Activated naive CD4-positive, alpha-beta T cell treated with anti-CD3 and anti-CD28 coated beads for 36 hours (primary cell): ENCODE results near the gene DDX50. TPM values are rescaled to one million over a fixed set of nuclear protein-coding genes. Genes with fewer than 3 reads are reported as not detected.
"Not testable (repeated sequence)": the region's sequence is repeated elsewhere in the genome, so short reads cannot be mapped to it uniquely, and the experiment has no call there.

Experiments
- CTCF ChIA-PET: fragments of 350-600 bp; sonication (Branson Sonifier 250); formaldehyde crosslinking; loops from one replicate; lab custom pipeline; 2021; ENCODE audit warnings: antibody characterized with exemption; lab: Charles Lee
- DNase-seq: peaks from one replicate; pipeline ENCODE4 v3.0.0-alpha.2; 2020
- H3K27ac Mint-ChIP-seq: one replicate; pipeline ENCODE4 v1.8.0; 2021; ENCODE audit warnings: mild to moderate bottlenecking, mixed read lengths
- H3K27me3 Mint-ChIP-seq: one replicate; pipeline ENCODE4 v1.8.0; 2021; ENCODE audit warnings: low read depth, mixed read lengths
- H3K36me3 Mint-ChIP-seq: one replicate; pipeline ENCODE4 v1.8.0; 2021; ENCODE audit warnings: low read depth, mixed read lengths
- H3K4me1 Mint-ChIP-seq: one replicate; pipeline ENCODE4 v1.8.0; 2021; ENCODE audit warnings: low read depth, mixed read lengths
- H3K4me3 Mint-ChIP-seq: one replicate; pipeline ENCODE4 v1.8.0; 2021; ENCODE audit warnings: mild to moderate bottlenecking, moderate library complexity, mixed read lengths
- H3K9me3 Mint-ChIP-seq: one replicate; pipeline ENCODE4 v1.8.0; 2021; ENCODE audit warnings: mixed read lengths
- intact Hi-C: fragments of 100-400 bp; cut with micrococcal nuclease; formaldehyde crosslinking; loops from one replicate; pipeline ENCODE4 v1.15.1; 2023
- total RNA-seq, 2 experiments: library from RNA; stranded (reverse); gene quantifications; one replicate each; pipeline ENCODE4 v1.2.3, GENCODE V29; 2021

Gene DDX50
- total RNA-seq, 2 experiments from 2014 or later = 62.1 to 66.0 TPM

GRCh38 chr10:68957284-68957615, 56.1 kb downstream of the DDX50 start:
- intact Hi-C loops = loop anchor here (1.0 to 5.0 kb wide), 5 partner anchors 40 to 435 kb away; partner anchors contain the start of gene SUPV3L1
- Mint-ChIP-seq H3K27me3 (no peaks in the 10 kb centered on the region), H3K27ac (peak overlapping the region; percentile 100), H3K4me1 (peaks cover 54% of the 10 kb centered on the region), H3K36me3 (peaks cover 55% of the 10 kb centered on the region), H3K4me3 (peak overlapping the region; percentile 100), H3K9me3 (no peaks in the 10 kb centered on the region)
- no peak for DNase-seq
- CTCF ChIA-PET = interaction anchor here (0.6 kb wide), 1 partner anchor 186 kb away, joined by 6 read pairs; no protein-coding TSS in a partner anchor

GRCh38 chr10:68957654-68958053, 56.5 kb downstream of the DDX50 start:
- DNase-seq = no peak
- intact Hi-C loops = loop anchor here (1.0 to 5.0 kb wide), 5 partner anchors 39 to 435 kb away; partner anchors contain the start of gene SUPV3L1
- H3K36me3 Mint-ChIP-seq = peaks cover 55% of the 10 kb centered on the region
- no peaks in the 10 kb centered on the region for H3K27me3 Mint-ChIP-seq
- H3K4me1 Mint-ChIP-seq = peaks cover 55% of the 10 kb centered on the region
- peak overlapping the region; percentile 100 for H3K27ac Mint-ChIP-seq
- CTCF ChIA-PET = no interaction called here
- no peaks in the 10 kb centered on the region for H3K9me3 Mint-ChIP-seq
- peak overlapping the region; percentile 100 for H3K4me3 Mint-ChIP-seq

GRCh38 chr10:68959695-68960527, 58.8 kb downstream of the DDX50 start:
- DNase-seq = no peak
- CTCF ChIA-PET = interaction anchor here (0.6 to 1.1 kb wide), 5 partner anchors 11 to 159 kb away, joined by 3 to 5 read pairs (median 3); no protein-coding TSS in a partner anchor
- no peaks in the 10 kb centered on the region for H3K27me3 Mint-ChIP-seq
- H3K9me3 Mint-ChIP-seq = no peaks in the 10 kb centered on the region
- intact Hi-C loops = loop anchor here (5.0 kb wide), 1 partner anchor 432 kb away; no protein-coding TSS in a partner anchor
- peaks cover 52% of the 10 kb centered on the region for H3K4me1 Mint-ChIP-seq
- H3K4me3 Mint-ChIP-seq = peak overlapping the region; percentile 19
- peaks cover 60% of the 10 kb centered on the region for H3K36me3 Mint-ChIP-seq
- peak overlapping the region; percentile 76 for H3K27ac Mint-ChIP-seq

DNA sequence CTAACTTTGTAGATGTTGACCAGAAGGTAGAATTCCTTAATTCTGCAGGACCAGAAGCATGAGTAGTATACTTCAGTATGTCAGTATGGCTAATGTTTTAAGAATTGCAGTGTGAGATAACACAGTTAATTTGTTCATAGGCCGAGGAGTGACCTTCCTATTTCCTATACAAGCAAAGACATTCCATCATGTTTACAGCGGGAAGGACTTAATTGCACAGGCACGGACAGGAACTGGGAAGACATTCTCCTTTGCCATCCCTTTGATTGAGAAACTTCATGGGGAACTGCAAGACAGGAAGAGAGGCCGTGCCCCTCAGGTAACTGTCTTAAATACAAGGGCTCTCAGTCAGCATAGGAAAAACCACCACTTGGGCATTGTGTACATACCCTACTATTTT, 62.0 kb downstream of the DDX50 start:
- H3K27ac Mint-ChIP-seq = no peak overlapping the region
- CTCF ChIA-PET = no interaction called here
- DNase-seq = no peak
- no peak overlapping the region for H3K4me3 Mint-ChIP-seq
- H3K4me1 Mint-ChIP-seq = peaks cover 41% of the 10 kb centered on the region
- intact Hi-C loops = loop anchor here (2.0 kb wide), 1 partner anchor 16 kb away; no protein-coding TSS in a partner anchor
- no peaks in the 10 kb centered on the region for H3K27me3 Mint-ChIP-seq
- no peaks in the 10 kb centered on the region for H3K9me3 Mint-ChIP-seq
- peaks cover 69% of the 10 kb centered on the region for H3K36me3 Mint-ChIP-seq

DNA sequence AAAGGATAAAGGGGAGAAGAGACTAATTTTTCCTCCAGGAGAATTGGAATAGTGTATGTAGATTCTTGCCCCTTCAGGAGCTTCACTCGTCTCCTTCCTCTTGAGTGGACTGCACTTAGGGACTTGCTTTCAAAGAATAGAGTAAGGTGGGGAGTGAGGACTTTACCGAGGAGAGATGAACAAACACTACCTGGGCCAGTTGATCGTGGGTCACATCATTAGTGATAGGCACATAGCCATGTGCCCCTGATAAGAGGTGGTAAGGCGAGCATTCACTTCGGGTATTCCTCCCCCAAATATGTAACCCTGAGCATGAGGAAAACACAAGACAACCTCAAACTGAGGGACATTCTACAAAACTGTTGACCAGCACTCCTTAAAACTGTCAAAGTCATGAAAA, 72.9 kb downstream of the DDX50 start:
- Mint-ChIP-seq H3K4me3 (no peak overlapping the region), H3K36me3 (peaks cover 59% of the 10 kb centered on the region), H3K4me1 (peaks cover 4% of the 10 kb centered on the region), H3K9me3 (no peaks in the 10 kb centered on the region), H3K27ac (no peak overlapping the region), H3K27me3 (no peaks in the 10 kb centered on the region)
- CTCF ChIA-PET = interaction anchor here (1.1 to 1.2 kb wide), 2 partner anchors 13 to 120 kb away, joined by 3 read pairs; no protein-coding TSS in a partner anchor
- intact Hi-C loops = no loop called here
- DNase-seq = no peak

GRCh38 chr10:68975936-68976473, 74.9 kb downstream of the DDX50 start:
- H3K27me3 Mint-ChIP-seq, intact Hi-C loops, CTCF ChIA-PET, H3K9me3 Mint-ChIP-seq, H3K27ac Mint-ChIP-seq, H3K4me3 Mint-ChIP-seq, DNase-seq, H3K4me1 Mint-ChIP-seq: not testable (repeated sequence)
- peaks cover 54% of the 10 kb centered on the region for H3K36me3 Mint-ChIP-seq

DNA sequence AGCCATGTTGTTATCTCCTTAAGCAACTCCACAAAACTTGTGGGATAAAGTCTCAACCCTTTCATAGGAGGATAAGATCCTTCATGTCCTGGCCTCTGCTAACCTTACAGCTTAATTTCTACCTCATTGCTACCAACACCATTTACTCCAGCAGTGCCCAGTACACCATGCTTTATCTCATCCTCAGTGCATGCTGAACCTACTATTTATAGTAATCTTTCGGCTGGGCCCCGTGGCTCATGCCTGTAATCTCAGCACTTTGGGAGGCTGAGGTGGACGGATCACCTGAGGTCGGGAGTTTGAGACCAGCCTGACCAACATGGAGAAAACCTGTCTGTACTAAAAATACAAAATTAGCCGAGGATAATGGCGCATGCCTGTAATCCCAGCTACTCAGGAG, 78.6 kb downstream of the DDX50 start:
- DNase-seq, H3K27ac Mint-ChIP-seq, H3K4me3 Mint-ChIP-seq, H3K4me1 Mint-ChIP-seq, H3K9me3 Mint-ChIP-seq, H3K27me3 Mint-ChIP-seq: not testable (repeated sequence)
- CTCF ChIA-PET = interaction anchor here (1.3 to 2.2 kb wide), 2 partner anchors 8 to 9 kb away, joined by 3 to 10 read pairs; no protein-coding TSS in a partner anchor
- intact Hi-C loops = loop anchor here (2.0 kb wide), 1 partner anchor 17 kb away; no protein-coding TSS in a partner anchor
- peaks cover 46% of the 10 kb centered on the region for H3K36me3 Mint-ChIP-seq

DNA sequence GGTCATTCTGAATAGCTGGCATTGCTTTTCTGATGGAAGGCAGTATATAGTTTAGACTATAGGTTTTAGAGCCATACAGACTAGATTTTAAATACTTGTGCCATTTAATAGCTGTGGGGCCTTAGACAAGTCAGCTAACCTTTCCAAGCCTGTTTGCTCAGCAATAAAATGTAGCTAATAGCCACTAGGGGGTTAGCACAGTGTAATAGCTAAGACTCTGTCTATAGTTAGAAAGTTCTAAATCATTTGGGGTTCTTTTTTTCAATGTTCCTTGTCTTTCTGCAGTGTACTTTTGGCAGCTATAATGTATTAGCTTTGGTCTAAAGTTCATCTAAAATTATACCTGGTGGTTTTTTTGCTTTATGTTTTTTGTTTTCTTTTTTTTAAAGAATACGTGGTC, 80.0 kb downstream of the DDX50 start:
- intact Hi-C loops = no loop called here
- DNase-seq = no peak
- Mint-ChIP-seq H3K4me1 (no peaks in the 10 kb centered on the region), H3K4me3 (no peak overlapping the region), H3K36me3 (peaks cover 42% of the 10 kb centered on the region), H3K9me3 (no peaks in the 10 kb centered on the region), H3K27ac (no peak overlapping the region), H3K27me3 (no peaks in the 10 kb centered on the region)
- CTCF ChIA-PET = interaction anchor here (0.9 to 2.2 kb wide), 3 partner anchors 11 to 25 kb away, joined by 4 to 10 read pairs (median 4); partner anchors contain the start of gene DDX21

DNA sequence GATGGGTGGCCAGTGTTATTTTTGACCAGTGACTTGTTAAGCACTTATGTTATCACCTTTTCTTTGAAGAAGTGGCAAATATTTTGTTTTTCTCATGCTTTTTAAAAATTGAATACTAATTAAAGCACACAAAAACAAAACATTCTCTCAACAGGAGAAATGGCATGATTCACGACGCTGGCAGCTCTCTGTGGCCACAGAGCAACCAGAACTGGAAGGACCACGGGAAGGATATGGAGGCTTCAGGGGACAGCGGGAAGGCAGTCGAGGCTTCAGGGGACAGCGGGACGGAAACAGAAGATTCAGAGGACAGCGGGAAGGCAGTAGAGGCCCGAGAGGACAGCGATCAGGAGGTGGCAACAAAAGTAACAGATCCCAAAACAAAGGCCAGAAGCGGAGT, 81.3 kb downstream of the DDX50 start:
- H3K27me3 Mint-ChIP-seq = no peaks in the 10 kb centered on the region
- peaks cover 42% of the 10 kb centered on the region for H3K36me3 Mint-ChIP-seq
- H3K4me3 Mint-ChIP-seq = no peak overlapping the region
- H3K4me1 Mint-ChIP-seq = peaks cover 5% of the 10 kb centered on the region
- no peaks in the 10 kb centered on the region for H3K9me3 Mint-ChIP-seq
- H3K27ac Mint-ChIP-seq = no peak overlapping the region
- intact Hi-C loops = no loop called here
- no peak for DNase-seq
- CTCF ChIA-PET = no interaction called here

- Mint-ChIP-seq H3K9me3 (no peaks in the 10 kb centered on the region), H3K27ac (no peak overlapping the region), H3K27me3 (no peaks in the 10 kb centered on the region), H3K4me3 (peak overlapping the region; percentile 98), H3K36me3 (peaks cover 22% of the 10 kb centered on the region), H3K4me1 (peaks cover 37% of the 10 kb centered on the region)
- intact Hi-C loops = loop anchor here (1.0 to 5.0 kb wide), 7 partner anchors 31 to 421 kb away; partner anchors contain the start of genes DDX21 and SUPV3L1
- DNase-seq = no peak
- CTCF ChIA-PET = interaction anchor here (0.6 to 1.6 kb wide), 8 partner anchors 8 to 134 kb away, joined by 3 to 10 read pairs (median 4); partner anchors contain the start of gene DDX21
These were observed 86.5 kb downstream of the DDX50 start for GRCh38 chr10:68987611-68988010.

DNA sequence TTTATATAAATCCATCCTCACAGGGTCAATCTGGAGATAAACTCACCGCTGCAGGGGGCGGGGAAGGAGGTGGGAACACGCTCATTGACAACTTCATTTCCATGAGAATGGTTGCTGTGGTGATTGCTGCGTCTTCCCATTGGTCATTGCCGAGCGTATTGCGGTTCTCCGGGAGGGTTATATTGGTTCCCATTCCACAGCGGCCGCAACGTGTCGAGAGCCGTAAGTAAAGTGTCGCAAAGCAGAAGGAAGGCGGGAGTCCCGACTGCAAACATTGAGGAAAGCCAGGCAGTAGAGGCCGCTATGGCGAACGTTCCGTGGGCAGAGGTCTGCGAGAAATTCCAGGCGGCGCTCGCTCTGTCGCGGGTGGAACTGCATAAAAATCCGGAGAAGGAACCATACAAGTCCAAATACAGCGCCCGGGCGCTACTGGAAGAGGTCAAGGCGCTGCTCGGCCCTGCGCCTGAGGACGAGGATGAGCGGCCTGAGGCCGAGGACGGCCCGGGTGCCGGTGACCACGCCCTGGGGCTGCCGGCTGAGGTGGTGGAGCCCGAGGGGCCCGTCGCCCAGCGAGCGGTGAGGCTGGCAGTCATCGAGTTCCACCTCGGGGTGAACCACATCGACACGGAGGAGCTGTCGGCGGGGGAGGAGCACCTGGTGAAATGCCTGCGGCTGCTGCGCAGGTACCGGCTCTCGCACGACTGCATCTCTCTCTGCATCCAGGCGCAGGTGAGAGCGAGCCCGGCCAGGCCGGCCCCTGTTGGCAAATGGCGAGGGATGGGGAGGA, 87.6 kb downstream of the DDX50 start, which contains the start of gene KIFBP:
TSS of gene KIFBP (plus strand) at position 274 of the 787 bp plus-strand sequence. CDS start at position 304, 30 bp downstream.
- Mint-ChIP-seq H3K36me3 (peaks cover 18% of the 10 kb centered on the region), H3K9me3 (no peaks in the 10 kb centered on the region), H3K27me3 (no peaks in the 10 kb centered on the region), H3K4me1 (peaks cover 44% of the 10 kb centered on the region), H3K27ac (peak within 1 kb of the TSS; percentile 92), H3K4me3 (peak within 1 kb of the TSS; percentile 98)
- CTCF ChIA-PET = interaction anchor here (0.6 to 1.4 kb wide), 6 partner anchors 20 to 227 kb away, joined by 3 to 5 read pairs (median 3); partner anchors contain the start of gene DDX21
- peak; percentile 94 for DNase-seq
- intact Hi-C loops = loop anchor here (1.0 to 5.0 kb wide), 7 partner anchors 32 to 420 kb away; partner anchors contain the start of genes DDX21 and SUPV3L1
